Stimulated activated CD4-positive, alpha-beta T cell treated with anti-CD3 and anti-CD28 coated beads, Interleukin-12 subunit alpha, Interleukin-12 subunit beta, amount 100 ng/mL, for 48 hours (primary cell): Measurements from ENCODE around the gene RNF114.
"Not testable (repeated sequence)": the region's sequence is repeated elsewhere in the genome, so short reads cannot be mapped to it uniquely, and the experiment has no call there.

ENCODE experiments used
- DNase-seq, 3 donors: peaks; one replicate each; pipeline ENCODE4 v3.0.0-alpha.2; 2020; ENCODE audit warnings: low read depth in 2 of 3, low spot score in 1 of 3

Gene RNF114, protein sequence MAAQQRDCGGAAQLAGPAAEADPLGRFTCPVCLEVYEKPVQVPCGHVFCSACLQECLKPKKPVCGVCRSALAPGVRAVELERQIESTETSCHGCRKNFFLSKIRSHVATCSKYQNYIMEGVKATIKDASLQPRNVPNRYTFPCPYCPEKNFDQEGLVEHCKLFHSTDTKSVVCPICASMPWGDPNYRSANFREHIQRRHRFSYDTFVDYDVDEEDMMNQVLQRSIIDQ

GRCh38 chr20:49936153-49937026, at the start of gene RNF114:
RNF114 (plus strand) TSS chr20:49936397; CDS start chr20:49936413, 16 bp downstream.
- DNase-seq, result peak; percentile 84 to 93 (median 89)

GRCh38 chr20:49886571-49887213, 49.5 kb upstream of the RNF114 start:
- DNase-seq, result no peak

DNA sequence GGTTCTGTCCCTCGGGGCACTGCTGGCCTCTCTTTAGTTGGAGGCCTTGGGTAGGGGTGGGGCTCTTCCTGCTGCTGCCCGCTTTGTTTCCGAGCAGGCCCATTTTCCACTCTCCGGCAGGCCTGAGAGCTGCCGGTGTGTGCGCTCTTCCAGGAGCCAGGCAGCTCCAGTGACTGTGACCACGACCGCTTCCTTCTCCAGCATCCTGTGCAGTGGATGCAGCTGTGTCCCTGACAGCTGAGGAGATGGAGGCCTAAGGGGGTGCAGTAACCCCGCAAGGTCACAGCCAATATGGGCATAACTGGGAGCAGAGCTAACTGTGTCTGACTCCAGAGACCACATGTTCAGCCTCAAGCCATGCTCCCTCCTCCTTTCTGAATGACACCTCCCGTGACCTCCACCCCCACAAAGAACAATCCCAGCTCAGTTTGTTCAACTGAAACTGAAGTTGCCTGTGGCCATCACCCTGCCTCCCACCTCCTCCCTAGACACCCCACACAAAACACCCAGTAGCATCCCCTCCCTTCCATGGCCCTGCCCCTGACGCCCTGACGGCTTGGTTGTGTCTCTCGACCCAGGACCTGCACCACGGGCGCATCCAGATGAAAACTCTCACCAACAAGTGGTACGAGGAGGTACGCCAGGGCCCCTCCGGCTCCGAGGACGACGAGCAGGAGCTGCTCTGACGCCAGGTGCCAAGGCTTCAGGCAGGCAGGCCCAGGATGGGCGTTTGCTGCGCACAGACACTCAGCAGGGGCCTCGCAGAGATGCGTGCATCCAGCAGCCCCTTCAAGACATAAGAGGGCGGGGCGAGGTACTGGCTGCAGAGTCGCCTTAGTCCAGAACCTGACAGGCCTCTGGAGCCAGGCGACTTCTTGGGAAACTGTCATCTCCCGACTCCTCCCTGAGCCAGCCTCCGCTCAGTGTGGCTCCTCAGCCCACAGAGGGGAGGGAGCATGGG, 48.7 kb upstream of the RNF114 start:
- DNase-seq, result no peak

DNA sequence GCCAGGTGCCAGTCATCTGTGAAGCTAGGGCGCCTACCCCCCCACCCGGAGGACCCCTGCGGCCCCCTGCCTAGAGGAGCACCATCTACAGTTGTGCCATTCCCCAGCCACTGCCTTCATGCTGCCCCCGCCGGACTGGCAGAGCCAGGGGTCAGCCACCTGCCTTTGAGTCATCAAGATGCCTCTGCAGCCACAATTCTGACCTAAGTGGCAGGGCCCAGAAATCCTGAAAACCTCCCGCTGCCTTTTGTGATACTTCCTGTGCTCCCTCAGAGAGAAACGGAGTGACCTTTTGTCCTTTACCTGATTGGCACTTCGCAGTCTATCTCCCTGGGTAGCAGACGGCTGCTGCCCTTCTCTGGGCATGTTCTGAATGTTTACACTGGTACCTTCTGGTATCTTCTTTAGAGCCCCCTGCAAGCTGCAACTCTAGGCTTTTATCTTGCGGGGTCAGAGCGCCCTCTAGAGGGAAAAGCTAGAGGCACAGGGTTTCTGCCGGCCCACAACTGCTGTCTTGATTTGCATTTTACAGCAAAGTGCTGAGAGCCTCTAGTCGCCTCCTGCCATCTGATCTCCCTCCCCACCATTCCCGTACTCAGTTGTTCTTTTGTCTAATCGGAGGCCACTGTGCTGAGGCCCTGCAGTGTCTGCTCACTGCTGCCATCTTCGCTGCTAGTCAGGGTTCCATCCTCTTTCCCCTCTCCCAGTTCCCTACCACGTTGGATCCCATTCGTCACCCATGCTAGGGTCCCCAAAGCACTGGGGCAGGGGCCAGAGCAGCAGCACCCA, 47.8 kb upstream of the RNF114 start:
- DNase-seq, result peak; percentile 40 to 57 (median 42)

DNA sequence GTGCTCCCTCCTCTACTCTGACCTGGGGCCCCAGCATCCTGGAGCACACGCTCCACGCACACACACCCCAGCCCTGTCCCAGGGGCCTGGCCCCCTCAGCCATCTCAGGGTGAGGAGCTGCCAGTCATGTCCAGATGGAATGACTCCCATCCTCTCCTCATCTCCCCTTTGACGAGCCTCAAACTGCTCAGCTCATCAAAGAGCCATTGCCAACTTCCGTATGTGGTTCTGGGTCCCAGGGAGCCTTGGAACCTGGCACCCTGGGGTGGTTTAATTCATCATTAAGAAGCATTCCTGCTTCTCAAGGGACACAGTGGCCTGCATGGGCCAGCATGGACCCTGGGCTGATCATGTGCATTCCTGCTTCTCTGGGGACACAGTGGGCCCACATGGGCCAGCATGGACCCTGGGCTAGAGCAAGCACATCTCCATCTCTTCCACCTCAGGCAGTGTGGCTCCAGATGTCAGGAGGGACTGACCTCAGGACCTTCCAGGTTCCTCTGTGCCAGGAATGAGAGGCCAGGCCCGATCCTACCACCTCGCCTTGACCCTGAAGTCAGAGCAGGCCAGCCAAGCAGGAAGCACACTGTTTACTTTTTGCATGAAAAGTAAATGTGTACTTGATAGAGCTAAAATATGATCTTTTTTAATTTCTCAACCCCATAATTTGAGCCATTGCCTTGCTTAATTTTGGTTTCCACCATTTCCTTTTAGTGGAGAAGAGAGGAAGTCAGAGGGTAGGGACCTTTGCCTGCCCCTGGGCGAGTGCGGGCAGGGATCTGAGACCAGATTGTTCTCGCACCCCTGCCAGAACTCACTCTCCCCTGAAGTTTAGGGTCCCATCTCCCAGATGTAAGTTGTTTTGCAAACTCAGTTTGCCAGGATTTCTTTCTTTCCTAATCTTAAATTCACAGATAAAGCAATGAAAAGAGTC, 46.9 kb upstream of the RNF114 start:
- no peak for DNase-seq

DNA sequence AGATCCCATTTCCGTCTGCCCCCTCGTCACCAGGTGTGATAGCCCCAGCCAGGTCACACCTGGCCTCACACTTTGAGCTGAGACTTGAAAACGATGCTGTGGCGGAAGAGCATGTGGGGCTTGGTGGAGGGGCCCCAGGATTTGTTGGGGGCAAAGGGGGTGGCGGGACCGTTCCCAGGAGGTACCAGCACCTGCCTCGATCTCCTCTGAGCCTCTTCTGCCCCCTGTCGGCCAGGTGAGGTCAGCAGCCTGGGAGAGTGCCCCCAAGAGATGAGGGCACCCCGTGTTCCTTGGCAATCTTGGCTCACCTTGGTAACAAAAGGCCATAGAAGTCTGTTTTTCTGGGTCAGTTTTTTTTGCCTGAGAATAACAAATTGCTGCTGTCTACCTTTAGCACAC, 46.3 kb upstream of the RNF114 start:
- DNase-seq, result no peak

GRCh38 chr20:49890471-49891361, 45.5 kb upstream of the RNF114 start:
- no peak for DNase-seq

DNA sequence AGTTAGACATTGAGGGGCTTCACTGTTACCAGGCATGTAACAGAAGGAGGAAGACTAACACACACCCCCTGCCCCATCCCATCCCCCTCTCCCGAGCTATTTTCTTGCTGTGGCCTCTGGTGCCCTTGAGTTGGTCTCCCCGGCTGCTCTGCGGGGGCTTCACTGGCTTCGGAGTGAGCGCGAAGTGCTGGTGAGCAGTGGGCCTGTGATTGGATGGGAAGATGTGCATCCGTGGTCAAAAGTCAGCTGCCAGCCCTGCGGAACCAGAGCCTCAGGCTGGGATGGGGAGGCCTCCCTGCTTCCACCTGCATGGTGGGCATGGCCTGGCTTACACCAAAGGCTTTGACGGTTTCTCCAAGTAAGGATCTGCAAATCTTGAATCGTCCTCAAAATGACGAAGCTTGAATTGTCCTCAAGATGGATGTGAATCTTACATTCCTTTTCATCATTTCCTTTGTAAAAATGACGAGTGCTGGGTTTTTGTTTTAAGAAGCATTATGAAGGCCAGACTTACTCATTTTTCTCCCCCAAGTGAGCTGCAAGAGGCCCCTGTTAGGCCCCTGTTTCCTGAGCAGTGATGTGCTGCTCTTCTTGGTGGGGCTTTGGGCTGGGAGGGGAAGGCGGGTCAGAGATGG, 44.6 kb upstream of the RNF114 start:
- no peak for DNase-seq

DNA sequence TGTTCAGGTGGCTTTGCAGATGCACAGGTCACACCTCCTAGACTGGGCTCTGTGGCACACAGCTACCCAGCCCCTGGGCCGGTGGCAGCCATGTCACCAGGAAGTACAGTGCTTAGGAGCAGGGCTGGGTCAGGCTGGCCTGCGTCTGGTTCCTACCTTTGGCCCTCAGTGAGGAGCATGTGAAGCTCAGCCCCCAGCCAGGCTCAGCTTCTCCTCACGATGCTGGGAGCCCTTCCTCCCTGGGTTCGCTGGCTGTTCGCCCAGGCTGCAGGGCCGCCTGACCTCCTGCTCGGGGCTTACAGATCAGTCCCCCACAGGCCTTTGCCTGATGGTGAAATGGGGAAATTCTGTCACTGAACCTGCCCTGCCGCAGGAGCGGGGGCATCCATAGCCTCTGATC, 43.9 kb upstream of the RNF114 start:
- no peak for DNase-seq

- no peak for DNase-seq
Measured at GRCh38 chr20:49892817-49893216, 43.4 kb upstream of the RNF114 start.

DNA sequence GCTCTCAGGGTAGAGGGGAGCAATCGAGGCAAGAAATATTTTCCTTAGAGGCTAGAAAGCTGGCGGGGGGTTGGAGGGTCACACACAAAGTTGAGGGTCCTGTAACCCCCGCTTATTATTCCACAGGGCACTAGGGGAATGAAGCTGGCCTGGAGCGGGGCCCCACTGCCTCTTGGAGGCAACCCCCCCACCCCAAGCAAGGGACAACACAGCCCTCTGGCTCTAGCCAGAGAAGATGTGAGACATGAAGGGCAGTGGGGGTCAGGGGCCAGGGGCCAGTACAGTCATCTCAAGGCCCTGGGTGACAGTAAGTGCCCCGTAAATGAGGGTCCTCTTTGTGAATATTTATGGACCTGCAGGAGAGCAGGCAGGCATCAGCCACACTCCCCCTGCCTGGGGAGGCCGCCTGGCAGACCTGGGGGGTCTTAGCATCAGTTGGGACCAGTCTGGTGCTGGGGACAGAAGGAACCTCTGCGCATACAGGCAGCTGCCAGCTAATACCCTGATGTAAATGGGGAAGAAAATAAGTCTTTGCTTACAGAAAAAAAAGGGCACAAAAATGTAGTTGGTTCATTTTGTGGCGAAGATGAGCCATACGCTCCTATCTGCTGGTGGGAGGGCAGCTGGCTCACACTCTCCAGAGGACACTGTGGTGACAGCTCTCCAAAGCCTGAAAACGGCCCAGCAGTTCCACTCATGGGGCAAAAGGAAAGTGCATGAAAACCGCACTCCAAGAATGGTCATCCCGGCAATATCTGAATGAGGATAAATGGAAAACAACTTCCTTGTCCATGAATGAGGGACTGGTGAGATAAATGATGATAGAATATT, 42.7 kb upstream of the RNF114 start:
- peak in 2 of 3 donors; percentile 41 to 43 for DNase-seq

GRCh38 chr20:49894073-49894470, 42.1 kb upstream of the RNF114 start:
- DNase-seq, result peak in 2 of 3 donors; percentile 24 to 32

DNA sequence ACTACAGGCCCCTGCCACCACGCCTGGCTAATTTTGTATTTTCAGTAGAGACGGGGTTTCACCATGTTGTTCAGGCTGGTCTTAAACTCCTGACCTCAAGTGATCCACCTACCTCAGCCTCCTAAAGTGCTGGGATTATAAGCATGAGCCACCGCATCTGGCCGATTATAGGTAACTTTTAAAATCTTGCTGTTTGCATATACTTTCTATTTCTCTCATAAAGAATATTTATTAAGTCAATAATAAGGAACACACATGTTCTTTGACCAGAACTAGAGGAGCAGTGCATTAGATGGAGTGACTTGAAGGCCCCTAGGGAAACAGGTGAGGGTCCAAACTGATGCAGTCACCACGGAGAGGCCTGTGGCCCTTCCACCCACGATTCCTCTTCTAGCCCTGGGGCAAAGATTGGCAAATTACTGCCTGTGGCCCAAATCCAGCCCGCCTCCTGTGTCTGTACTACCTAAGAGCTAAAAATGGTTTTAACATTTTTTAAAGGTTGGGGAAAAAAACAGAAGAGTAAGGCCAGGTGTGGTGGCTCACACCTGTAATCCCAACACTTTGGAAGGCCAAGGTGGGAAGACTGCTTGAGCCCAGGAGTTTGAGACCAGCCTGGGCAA, 40.6 kb upstream of the RNF114 start:
- not testable (repeated sequence) for DNase-seq

DNA sequence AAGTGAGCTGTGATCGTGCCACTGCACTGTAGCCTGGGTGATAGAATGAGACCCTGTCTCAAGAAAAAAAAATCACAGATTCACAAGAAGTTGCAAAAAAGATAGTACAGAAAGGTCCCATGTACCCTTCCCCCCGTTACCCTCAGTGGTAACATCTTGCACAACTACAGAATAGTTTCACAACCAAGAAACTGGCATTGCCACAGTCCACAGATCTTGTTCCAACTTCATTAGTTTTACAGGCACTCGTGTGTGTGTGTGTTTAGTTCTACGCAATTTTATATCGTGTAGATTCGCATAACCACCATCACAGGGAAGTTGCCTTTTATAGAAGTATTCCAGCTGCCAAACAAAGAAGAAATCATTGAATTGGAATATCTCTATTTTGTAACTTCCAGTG, 40.0 kb upstream of the RNF114 start:
- no peak for DNase-seq

GRCh38 chr20:49899541-49900383, 36.4 kb upstream of the RNF114 start:
- DNase-seq, result no peak
